SK-N-MC (cell line): Measurements from ENCODE around the gene VSIG10L.

Experiments
- EZH2 ChIP-seq: fragments of 200-600 bp; sonication (generic); IDR thresholded peaks from one replicate; pipeline ENCODE4 v1.6.1; 2017; ENCODE audit warnings: antibody characterized with exemption
- FOXP2 ChIP-seq: optimal IDR thresholded peaks from 2 replicates; pipeline ENCODE3; 2011; ENCODE audit warnings: mild to moderate bottlenecking, moderate library complexity; ENCODE audit not compliant: insufficient read depth; ENCODE audit errors: extremely low read length, control extremely low read depth
- POLR2AphosphoS5 ChIP-seq: IDR thresholded peaks from 2 replicates; pipeline ENCODE4 v1.6.1; 2012; ENCODE audit warnings: mild to moderate bottlenecking, low read depth, low read length, borderline replicate concordance

DNA sequence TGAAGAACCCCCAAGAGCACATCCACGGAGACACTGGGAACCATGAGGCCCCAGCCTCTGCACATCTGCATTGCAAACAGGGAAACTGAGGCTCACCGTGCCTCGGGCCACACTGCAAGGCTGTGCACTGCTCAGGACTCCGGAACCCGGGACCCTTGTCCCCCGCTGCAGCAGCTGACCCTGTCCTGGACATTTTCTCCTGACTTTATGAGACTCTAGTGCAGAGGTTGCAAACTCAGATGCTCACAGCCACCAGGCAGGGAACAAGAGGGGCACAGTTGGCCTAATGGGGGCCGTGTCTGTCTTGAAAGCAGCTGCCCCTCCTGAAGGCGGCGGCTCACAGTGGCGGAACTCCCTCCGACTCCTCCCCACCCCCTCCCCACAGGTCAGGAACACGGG, 47.0 kb downstream of the VSIG10L start:
- TF ChIP-seq EZH2 (no peak), POLR2AphosphoS5 (no peak), FOXP2 (no peak)
